ENCODE data around the gene DNAJB12. TPM values are rescaled to one million over a fixed set of nuclear protein-coding genes. Genes with fewer than 3 reads are reported as not detected.

DNAJB12 gene
- total RNA-seq, 1 experiment from 2014 or later, result 27.6 TPM

DNA sequence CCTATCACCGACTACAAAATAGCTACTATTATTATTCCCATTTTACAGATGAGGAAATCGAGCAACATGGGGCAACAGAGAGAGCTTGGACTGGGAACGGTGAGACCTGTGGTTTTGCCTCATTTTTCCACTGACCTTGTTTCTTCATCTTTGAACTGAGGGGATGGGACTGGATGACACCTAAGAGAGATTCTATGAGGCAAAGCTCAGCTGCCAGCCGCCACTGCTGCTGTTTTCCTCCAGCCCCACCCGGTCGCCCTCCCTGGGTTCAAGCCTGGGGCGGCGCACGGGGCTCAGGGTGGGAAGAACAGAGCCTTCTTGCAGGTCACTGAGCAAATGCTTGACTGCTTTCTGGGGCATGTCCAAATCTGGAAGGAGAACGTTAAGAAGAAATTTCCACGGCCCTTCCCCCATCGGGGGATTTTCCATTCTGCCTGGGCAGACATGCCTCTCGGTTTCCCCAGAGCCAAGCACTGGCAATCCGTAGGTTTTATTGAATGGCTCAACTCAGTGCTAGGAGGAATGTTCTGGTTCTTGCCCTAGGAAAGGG lies 68.7 kb downstream of the DNAJB12 start:
- no peak for DNase-seq
- no peak overlapping the region for H3K27ac ChIP-seq (ENCODE audit: insufficient read length, low read depth, low read length)
- no peak overlapping the region for H3K14ac ChIP-seq (ENCODE audit: insufficient read depth, low read length)
- no peak overlapping the region for H2AK5ac ChIP-seq (ENCODE audit: insufficient read length, low read length)
- H3K4me1 Mint-ChIP-seq, result peaks cover 3 to 9% of the 10 kb centered on the region in 2 experiments
- no peak overlapping the region for H2BK12ac ChIP-seq (ENCODE audit: insufficient read length, low read depth, low read length)
- H3K18ac ChIP-seq (ENCODE audit: insufficient read length, low read depth, low read length), result no peak overlapping the region
- no CpG with 5 or more reads among the region's 14 CpGs for WGBS (ENCODE audit: extremely low coverage, insufficient read length, low lambda C conversion rate)
- 0 out of 5 replicates have a peak, but pooled peaks cover 0 to 2% of the 10 kb centered on the region in 2 experiments for H3K9me3 Mint-ChIP-seq
- H3K36me3 Mint-ChIP-seq (ENCODE audit: insufficient read depth in 1 of 3, low read depth in 3 of 3), result no peaks in the 10 kb centered on the region; a peak in 1 of 7 replicates
- no peak overlapping the region for H2BK5ac ChIP-seq (ENCODE audit: insufficient read length, low read length)
- no peak overlapping the region for H2BK15ac ChIP-seq (ENCODE audit: low read depth, low read length)
- H4K8ac ChIP-seq (replicated peaks; ENCODE audit: insufficient read length, low read depth, low read length), result no peak overlapping the region
- H3K4me2 ChIP-seq (ENCODE audit: insufficient read depth, insufficient read length, low read length), result no peak overlapping the region
- no peak overlapping the region for H3K4me3 Mint-ChIP-seq
- H3K9ac ChIP-seq (ENCODE audit: extremely low read depth, insufficient read length, low read length), result no peak overlapping the region
- peak overlapping the region in 1 of 3 experiments; percentile 68; a peak in 1 of 7 replicates for H3K27ac Mint-ChIP-seq
- no peaks in the 10 kb centered on the region for H3K27me3 ChIP-seq (ENCODE audit: insufficient read depth, low read length)
- H2BK120ac ChIP-seq (ENCODE audit: low read depth, low read length, poor library complexity, severe bottlenecking), result no peak overlapping the region
- no peak overlapping the region for H3K56ac ChIP-seq (ENCODE audit: insufficient read length, low read depth, low read length)
- H3K4ac ChIP-seq (ENCODE audit: low read depth, low read length), result no peak overlapping the region
- no peaks in the 10 kb centered on the region for H3K27me3 Mint-ChIP-seq (ENCODE audit: low read depth)
- H3T11ph ChIP-seq (ENCODE audit: low read length), result no peak overlapping the region
- TF ChIP-seq, protein P1, sequence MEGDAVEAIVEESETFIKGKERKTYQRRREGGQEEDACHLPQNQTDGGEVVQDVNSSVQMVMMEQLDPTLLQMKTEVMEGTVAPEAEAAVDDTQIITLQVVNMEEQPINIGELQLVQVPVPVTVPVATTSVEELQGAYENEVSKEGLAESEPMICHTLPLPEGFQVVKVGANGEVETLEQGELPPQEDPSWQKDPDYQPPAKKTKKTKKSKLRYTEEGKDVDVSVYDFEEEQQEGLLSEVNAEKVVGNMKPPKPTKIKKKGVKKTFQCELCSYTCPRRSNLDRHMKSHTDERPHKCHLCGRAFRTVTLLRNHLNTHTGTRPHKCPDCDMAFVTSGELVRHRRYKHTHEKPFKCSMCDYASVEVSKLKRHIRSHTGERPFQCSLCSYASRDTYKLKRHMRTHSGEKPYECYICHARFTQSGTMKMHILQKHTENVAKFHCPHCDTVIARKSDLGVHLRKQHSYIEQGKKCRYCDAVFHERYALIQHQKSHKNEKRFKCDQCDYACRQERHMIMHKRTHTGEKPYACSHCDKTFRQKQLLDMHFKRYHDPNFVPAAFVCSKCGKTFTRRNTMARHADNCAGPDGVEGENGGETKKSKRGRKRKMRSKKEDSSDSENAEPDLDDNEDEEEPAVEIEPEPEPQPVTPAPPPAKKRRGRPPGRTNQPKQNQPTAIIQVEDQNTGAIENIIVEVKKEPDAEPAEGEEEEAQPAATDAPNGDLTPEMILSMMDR (conservative IDR thresholded peaks at IDR 0.05), result no peak
- H4K5ac ChIP-seq (ENCODE audit: insufficient read length, low read depth, low read length), result no peak overlapping the region
- no peaks in the 10 kb centered on the region for H4K20me1 ChIP-seq (ENCODE audit: control insufficient read depth, insufficient read depth, insufficient read length)
- no peaks in the 10 kb centered on the region for H3K23me2 ChIP-seq (ENCODE audit: insufficient read length, low read depth, low read length, poor library complexity, severe bottlenecking)
- H3K9me3 ChIP-seq (ENCODE audit: control insufficient read depth, low read depth, low read length), result no peaks in the 10 kb centered on the region
- no peak overlapping the region for H4K91ac ChIP-seq (ENCODE audit: insufficient read length, low read depth, low read length)
- no peaks in the 10 kb centered on the region for H3K79me1 ChIP-seq (ENCODE audit: insufficient read depth, low read depth, low read length, poor library complexity, severe bottlenecking)
- no peaks in the 10 kb centered on the region for H3K79me2 ChIP-seq (ENCODE audit: insufficient read depth, low read length)
- H2BK20ac ChIP-seq (ENCODE audit: low read depth, low read length, poor library complexity, severe bottlenecking), result no peak overlapping the region
- H2AFZ ChIP-seq (ENCODE audit: low read length), result no peak overlapping the region
- H3K4me1 ChIP-seq (ENCODE audit: insufficient read depth, low read length), result no peaks in the 10 kb centered on the region; the same call in 1 of the 2 replicates
- H3K23ac ChIP-seq (ENCODE audit: insufficient read length, low read depth, low read length), result no peak overlapping the region
